ENCODE measurements around the gene TSR2.
"Not testable (repeated sequence)": the region's sequence is repeated elsewhere in the genome, so short reads cannot be mapped to it uniquely, and the experiment has no call there.

TSR2 gene

DNA sequence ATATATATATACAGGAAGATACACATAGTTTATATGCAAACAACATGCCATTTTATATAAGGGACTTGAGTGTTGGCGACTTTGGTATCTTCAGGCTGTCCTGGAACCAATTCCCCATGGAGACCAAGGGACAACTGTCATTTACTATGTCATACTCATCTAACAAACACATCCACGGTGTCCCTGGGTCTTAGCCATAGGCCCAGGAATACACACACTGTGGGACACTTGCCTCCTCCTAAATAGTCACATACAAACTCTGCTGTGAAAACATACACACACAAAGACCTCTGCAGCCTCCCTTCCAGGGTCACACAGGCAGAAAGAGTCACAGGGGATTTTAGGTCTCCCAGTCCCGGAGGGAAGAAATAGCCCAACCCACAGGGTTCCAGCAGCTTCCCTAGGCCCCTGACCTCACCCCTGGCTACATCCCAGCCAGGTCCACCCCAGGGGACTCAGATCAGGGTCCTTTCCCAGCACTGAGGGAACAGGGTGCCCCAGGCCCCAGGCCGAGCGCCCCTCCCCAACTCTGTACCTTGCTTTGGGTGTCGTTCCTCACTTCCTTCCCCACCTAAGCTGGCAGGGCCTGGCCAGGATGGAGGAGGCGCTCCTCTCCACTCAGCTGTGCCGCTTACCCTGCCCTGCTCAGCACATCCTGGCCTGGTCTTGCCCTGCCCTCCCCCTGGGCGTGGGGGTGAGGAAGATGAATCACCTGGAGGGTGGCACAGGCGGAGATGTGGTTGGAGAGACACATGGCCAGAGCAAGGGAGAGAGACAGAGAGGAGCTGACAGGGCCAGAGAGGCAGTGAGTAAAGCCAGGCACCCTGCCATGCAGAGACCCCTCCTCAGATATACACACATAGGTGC lies 34.0 kb downstream of the TSR2 start:
- DNase-seq (ENCODE audit: low read depth), result peak; percentile 16

DNA sequence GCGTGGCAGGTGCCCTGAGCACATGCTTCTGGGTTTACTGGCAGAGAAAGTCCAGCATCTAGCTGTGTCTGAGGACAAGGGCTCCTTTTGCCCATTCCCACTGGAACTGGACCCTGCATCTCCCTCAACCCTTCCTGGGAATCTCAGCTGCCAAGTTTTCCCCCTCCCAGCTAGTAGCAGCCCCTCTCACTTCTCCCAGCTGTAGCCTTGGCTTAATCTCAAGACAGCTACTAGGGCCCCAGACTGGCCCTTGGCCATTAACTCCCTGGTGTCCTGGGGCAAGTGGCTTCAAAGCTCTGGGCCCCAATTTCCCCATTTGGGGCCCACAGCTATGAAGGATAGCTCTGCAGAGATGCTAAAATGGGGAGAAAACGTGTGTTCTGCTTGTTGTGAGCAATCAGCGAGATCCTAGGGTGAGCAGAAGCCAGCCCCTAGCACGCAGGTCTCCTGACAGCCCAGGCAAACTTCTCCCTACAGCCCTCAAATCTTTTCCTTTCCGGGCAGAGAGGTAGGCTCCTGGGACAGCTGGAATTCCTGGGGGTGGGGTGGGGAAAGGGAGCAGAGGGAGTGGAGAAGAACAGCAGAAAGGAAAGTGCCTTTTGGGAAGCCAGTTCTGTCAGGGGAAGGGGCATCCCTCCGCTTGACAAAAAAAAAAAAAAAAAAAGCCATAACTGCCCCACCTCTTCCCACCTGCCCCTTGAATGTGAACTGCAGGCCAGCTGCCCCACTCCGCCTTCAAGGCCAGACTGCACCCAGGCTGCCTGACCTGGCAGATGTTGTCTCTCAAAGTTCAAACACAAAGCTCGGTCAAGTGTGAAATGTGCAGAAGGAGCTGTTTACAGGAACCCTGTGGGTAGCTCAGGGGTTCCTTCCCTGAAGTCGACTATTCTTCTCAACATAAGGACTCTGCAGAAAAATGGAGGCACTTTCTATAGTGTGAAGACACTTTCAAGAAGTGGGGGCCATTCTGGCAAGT lies 39.2 kb downstream of the TSR2 start:
- DNase-seq (ENCODE audit: low read depth), result no peak

DNA sequence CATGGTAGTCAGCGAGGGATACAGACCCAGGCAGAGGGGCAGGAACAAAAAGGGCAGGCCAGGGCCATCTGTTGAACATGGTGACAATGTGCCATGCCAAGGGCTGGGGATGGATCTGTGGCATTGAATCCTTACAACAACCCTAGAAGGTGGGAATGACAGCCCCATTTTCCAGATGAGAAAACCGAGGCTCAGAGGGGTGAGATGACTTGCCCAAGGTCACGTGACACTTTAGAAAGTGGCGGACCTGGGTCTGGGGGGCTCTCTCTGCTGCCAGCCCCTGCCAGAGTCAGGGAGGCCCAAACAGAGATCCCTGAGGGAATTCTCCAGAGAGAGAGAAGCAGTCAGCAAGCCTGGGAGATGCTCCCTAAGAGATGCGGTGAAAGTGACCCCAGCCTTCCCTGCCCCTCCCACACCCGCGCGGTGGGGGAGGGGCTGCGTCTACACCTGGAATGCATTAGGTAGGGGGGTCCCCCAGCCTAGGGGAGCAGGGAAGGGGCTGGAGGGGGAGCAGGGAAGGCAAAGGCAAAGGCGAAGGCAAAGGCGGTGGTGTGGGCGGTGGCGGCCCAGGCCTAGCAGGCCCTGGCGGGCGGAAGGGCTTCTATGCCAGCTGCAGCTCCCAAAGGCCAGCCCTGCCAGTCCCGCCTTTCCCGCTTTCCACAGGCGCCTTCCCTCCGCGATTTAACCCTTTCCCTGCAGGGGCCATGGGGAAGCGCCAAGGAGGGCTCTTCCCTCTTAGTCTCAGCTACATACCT lies 42.8 kb downstream of the TSR2 start:
- no peak for DNase-seq (ENCODE audit: low read depth)

DNA sequence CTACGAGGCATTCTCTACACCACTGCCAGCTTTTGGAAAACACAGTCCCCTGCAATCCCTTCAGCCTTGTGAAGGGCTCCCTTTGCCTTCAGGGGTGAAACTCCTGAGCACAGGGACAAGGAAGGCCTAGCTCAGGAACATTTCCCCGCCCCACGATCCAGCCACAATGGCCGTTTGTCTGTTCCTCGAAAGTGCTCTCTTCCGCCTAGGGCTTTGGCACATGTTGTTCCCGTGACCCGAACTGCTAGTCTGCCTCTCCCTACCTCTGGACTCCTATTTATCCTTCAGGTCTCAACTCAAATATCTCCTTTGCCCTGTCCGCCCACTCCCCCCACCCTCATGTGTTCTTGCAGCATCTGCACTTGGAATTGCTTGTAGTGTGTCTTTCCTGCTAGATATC lies 43.7 kb downstream of the TSR2 start:
- DNase-seq (ENCODE audit: low read depth), result no peak

DNA sequence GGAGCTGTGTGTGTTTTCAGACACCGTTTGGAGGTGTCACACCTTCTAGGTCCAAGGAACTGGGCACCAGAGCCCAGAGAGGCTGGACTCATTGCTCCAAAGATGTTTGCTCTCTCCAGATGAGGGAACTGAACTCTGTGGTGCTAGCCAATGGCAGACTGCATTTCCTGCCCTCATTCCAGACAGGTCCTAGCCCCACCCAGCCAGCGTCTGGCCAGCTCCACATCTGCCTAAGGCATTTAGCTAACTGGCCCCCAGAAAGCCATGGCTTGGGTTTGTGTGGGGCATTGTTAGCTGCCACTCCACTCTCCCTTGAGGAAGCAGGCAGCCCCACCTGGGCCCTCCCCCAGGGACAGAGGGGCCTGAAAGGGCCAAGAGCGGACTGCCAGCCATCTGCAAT lies 44.5 kb downstream of the TSR2 start:
- no peak for DNase-seq (ENCODE audit: low read depth)

DNA sequence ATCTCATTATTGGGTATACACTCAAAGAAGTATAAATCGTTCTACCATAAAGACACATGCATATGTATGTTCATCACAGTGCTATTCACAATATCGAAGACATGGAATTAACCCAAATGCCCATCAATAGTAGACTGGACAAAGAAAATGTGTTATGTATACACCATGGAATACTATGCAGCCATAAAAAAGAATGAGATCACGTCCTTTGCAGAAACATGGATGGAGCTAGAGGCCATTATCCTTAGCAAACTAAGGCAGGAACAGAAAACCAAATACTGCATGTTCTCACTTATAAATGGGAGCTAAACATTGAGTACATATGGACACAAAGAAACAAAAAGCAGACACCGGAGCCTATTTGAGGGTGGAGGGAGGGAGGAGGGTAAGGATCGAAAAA lies 49.6 kb downstream of the TSR2 start:
- not testable (repeated sequence) for DNase-seq (ENCODE audit: low read depth)

DNA sequence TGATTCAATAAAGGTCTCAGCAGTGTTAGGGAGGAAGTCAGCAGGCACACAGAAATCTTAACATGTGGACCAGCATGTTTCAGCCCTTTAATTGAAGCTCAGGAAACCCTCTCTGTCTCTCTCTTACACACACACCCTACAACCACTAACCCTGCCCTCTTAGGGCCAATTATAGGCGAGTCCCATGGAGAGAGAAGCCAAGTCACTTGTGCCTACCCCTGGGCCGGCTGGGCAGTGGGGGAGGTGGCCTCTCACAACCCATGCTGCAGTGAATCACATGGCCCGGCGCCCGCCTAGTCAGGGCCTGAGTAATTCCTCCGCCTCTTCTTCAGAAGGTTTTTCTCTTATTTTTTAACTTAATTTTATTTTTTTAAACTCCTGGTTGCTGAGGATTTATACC lies 52.1 kb downstream of the TSR2 start:
- peak; percentile 35 for DNase-seq (ENCODE audit: low read depth)

DNA sequence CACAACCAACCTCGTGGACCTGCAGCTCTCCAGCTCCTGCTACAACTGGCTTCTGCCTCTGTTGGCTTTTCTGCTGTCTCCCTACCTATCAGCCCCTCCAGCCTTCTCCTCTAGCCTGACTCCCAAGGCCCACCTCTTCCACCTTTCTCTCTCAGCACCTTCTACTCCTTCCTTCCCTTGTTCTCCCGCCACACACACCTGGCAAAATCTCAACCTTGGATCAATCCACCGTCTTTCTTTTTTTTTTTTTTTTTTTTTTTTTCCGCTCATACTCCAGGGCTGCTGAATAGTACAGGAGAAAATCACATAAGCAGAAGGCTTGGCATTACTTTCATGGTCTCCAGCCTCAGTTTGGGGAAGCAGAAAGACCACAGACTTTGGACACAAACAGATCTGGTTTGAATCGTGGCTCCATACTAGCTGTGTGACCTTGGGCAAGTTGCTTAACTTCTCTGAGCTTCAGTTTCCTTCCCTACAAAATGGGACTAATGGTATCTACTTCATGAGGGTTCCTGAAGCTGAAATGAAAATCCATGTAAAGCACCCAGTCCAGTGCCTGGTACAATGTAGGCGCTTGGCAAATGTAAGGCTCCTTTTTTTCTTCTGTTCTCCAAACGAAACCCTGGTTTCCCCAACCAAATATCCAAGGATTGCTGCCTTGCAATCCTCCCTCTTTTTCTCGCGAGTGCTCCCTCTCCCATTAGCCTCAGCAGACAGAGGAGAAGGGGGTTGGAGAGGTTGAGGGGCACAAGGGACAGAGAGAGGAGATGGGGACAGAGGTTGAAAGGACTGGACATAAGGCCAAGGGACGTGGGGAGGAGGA lies 54.2 kb downstream of the TSR2 start:
- peak; percentile 15 for DNase-seq (ENCODE audit: low read depth)

Measured in amniotic epithelial cell (primary cell).